ENCODE results near the gene CDK3. TPM values are rescaled to one million over a fixed set of nuclear protein-coding genes. Genes with fewer than 3 reads are reported as not detected.

The CDK3 gene
- total RNA-seq, 1 experiment from 2014 or later: 11.7 TPM

DNA sequence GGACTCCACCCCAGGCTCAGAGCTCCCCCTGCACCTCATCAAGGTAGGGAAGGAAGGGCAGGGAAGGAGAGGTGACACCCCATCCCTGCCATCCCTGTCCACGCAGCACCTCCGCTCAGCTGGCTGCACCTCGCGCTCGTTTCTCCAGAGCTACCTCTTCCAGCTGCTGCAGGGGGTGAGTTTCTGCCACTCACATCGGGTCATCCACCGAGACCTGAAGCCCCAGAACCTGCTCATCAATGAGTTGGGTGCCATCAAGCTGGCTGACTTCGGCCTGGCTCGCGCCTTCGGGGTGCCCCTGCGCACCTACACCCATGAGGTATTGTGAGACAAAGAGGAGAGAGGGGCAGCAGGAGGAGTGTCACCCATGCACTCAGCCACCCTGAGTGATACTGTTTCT, 1.4 kb downstream of the CDK3 start:
- H3K27me3 Mint-ChIP-seq (ENCODE audit: low read depth): no peaks in the 10 kb centered on the region
- WGBS (ENCODE audit: extremely low coverage, insufficient read length, low lambda C conversion rate): no CpG with 5 or more reads among the region's 12 CpGs

More for the DNA sequence above, 1.4 kb downstream of the CDK3 start:
- Histone ChIP-seq H3K9me3 (ENCODE audit: control insufficient read depth, low read depth, low read length) (no peaks in the 10 kb centered on the region), H2BK15ac (ENCODE audit: low read depth, low read length) (no peak overlapping the region), H3K27me3 (ENCODE audit: insufficient read depth, low read length) (no peaks in the 10 kb centered on the region), H3K79me1 (ENCODE audit: insufficient read depth, low read depth, low read length, poor library complexity, severe bottlenecking) (no peaks in the 10 kb centered on the region), H4K8ac (replicated peaks; ENCODE audit: insufficient read length, low read depth, low read length) (no peak overlapping the region), H2AFZ (ENCODE audit: low read length) (no peak overlapping the region), H2BK20ac (ENCODE audit: low read depth, low read length, poor library complexity, severe bottlenecking) (no peak overlapping the region), H4K5ac (ENCODE audit: insufficient read length, low read depth, low read length) (no peak overlapping the region), H3K9ac (ENCODE audit: extremely low read depth, insufficient read length, low read length) (no peak overlapping the region), H2BK5ac (ENCODE audit: insufficient read length, low read length) (no peak overlapping the region), H3K23me2 (ENCODE audit: insufficient read length, low read depth, low read length, poor library complexity, severe bottlenecking) (no peaks in the 10 kb centered on the region), H3T11ph (ENCODE audit: low read length) (no peak overlapping the region), H3K14ac (ENCODE audit: insufficient read depth, low read length) (no peak overlapping the region), H4K20me1 (ENCODE audit: control insufficient read depth, insufficient read depth, insufficient read length) (peaks cover 2% of the 10 kb centered on the region), H3K23ac (ENCODE audit: insufficient read length, low read depth, low read length) (no peak overlapping the region), H4K91ac (ENCODE audit: insufficient read length, low read depth, low read length) (no peak overlapping the region), H3K18ac (ENCODE audit: insufficient read length, low read depth, low read length) (no peak overlapping the region), H2BK120ac (ENCODE audit: low read depth, low read length, poor library complexity, severe bottlenecking) (no peak overlapping the region), H3K56ac (ENCODE audit: insufficient read length, low read depth, low read length) (no peak overlapping the region), H3K4ac (ENCODE audit: low read depth, low read length) (no peak overlapping the region), H2BK12ac (ENCODE audit: insufficient read length, low read depth, low read length) (no peak overlapping the region), H3K79me2 (ENCODE audit: insufficient read depth, low read length) (no peaks in the 10 kb centered on the region), H3K27ac (ENCODE audit: insufficient read length, low read depth, low read length) (no peak overlapping the region), H3K4me2 (ENCODE audit: insufficient read depth, insufficient read length, low read length) (no peak overlapping the region), H3K4me1 (ENCODE audit: insufficient read depth, low read length) (no peaks in the 10 kb centered on the region), H2AK5ac (ENCODE audit: insufficient read length, low read length) (no peak overlapping the region)
- DNase-seq: no peak
- no peak overlapping the region for H3K27ac Mint-ChIP-seq
- no peaks in the 10 kb centered on the region; a peak in 1 of 5 replicates for H3K9me3 Mint-ChIP-seq
- no peak overlapping the region for H3K4me3 Mint-ChIP-seq
- H3K4me1 Mint-ChIP-seq: peaks cover 8 to 12% of the 10 kb centered on the region in 2 experiments
- H3K36me3 Mint-ChIP-seq (ENCODE audit: insufficient read depth in 1 of 3, low read depth in 3 of 3): peaks cover 0 to 23% (median 9%) of the 10 kb centered on the region in 3 experiments; a peak in 5 of 7 replicates
- TF ChIP-seq CTCF (conservative IDR thresholded peaks at IDR 0.05): no peak

Measured in H9 (cell line).